Left lung (tissue), 10 donors: Measurements from ENCODE around the gene UNC93A. TPM values are rescaled to one million over a fixed set of nuclear protein-coding genes. Genes with fewer than 3 reads are reported as not detected.
A peak's percentile ranks its signal among the peaks of the same experiment; 100 is the strongest.
"Not testable (repeated sequence)": the region's sequence is repeated elsewhere in the genome, so short reads cannot be mapped to it uniquely, and the experiment has no call there.

ENCODE experiments used
- ATAC-seq: fragments of 200-7000 bp; cut with Tn5 transposase; one replicate; pipeline ENCODE4 v1.9.1; 2020; ENCODE audit warnings: moderate library complexity
- DNase-seq, 4 donors: peaks; one replicate each; pipeline ENCODE4 v3.0.0-alpha.2; 2013 to 2020
- H3K27ac ChIP-seq, 2 donors: fragments of 200-600 bp; sonication (generic) in 1 of 2; one replicate each; pipeline versions ENCODE4 v1.5.0 to v1.8.0; 2020 to 2021
- H3K27me3 ChIP-seq, 2 donors: fragments of 200-600 bp; sonication (generic) in 1 of 2; one replicate each; pipeline versions ENCODE4 v1.5.0 to v1.8.0; 2020 to 2021
- H3K36me3 ChIP-seq, 2 donors: fragments of 200-600 bp; sonication (generic) in 1 of 2; one replicate each; pipeline versions ENCODE4 v1.5.0 to v1.8.0; 2020 to 2021
- H3K4me1 ChIP-seq, 2 donors: fragments of 200-600 bp; one replicate each; pipeline ENCODE4 v1.8.0; 2021
- H3K4me3 ChIP-seq, 2 donors: fragments of 200-600 bp; sonication (generic) in 1 of 2; one replicate each; pipeline versions ENCODE4 v1.5.0 to v1.8.0; 2020 to 2021; ENCODE audit warnings: mild to moderate bottlenecking in 1 of 2
- H3K9me3 ChIP-seq, 2 donors: fragments of 200-600 bp; sonication (generic) in 1 of 2; one replicate each; pipeline versions ENCODE4 v1.5.0 to v1.8.0; 2020 to 2021
- CTCF ChIP-seq, 2 donors: fragments of 200-600 bp; sonication (generic) in 1 of 2; IDR thresholded peaks; one replicate each; pipeline versions ENCODE4 v1.5.0 to v1.8.0; 2021; ENCODE audit warnings: antibody characterized with exemption in 2 of 2
- intact Hi-C, 2 donors: fragments of 100-400 bp; cut with DNase I; formaldehyde crosslinking; loops; one replicate each; pipeline versions ENCODE4 v1.11.2 to v1.14.2; 2022
- polyA plus RNA-seq, 6 donors: library from polyadenylated mRNA; unstranded; fragments of 120-200 nt; gene quantifications; one replicate each; pipeline ENCODE4 v1.2.1, GENCODE V29; 2013; ENCODE audit not compliant: insufficient read length in 6 of 6
- total RNA-seq, 2 donors: library from RNA; stranded (reverse); fragmentation: NEBNext Ultra II Directional; extraction: Animal tissue kit (Norgen Biotek cat#: 25700); gene quantifications; one replicate each; pipeline ENCODE4 v1.2.1, GENCODE V29; 2021
- donor health status: DM: no; HTN: yes; CAD: no.
- donor health status: DM: no; HTN: no; CAD: no.

UNC93A gene
- total and polyA plus RNA-seq, 8 donors = 0.21 TPM; not detected in 7

DNA sequence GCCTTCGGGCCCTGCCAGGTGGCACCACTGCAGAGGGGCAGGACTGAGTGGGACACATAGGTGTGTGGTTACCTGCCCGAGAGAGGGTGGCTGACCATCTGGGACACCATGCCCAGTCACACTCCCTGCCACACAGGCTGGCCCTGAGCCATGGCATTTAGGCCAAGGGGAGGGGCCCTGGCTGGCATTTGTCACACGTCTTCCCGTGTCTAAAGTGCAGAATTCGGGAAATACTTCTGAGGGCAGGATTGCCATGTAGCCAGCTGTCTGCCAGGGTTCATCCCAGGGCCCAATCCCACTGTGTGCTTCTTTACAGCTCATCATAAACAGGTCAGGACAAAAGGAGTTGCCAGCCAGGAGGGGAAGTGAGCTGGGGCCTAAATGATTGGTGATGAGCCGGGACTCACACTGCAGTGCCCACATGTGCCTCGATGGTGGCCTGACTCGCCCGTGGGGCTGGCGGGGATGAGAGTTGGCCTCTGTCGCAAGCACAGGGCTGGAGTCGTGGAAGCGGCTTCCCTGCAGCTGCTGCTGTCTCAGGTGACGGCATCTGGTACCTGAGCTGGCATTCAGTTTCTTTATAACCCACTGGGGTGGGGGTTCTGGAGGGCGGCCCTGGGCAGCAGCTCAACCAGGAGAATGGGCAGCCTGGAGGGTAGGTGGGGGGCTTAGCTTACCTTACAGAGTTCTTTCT lies 5.9 kb upstream of the UNC93A start:
- peak; percentile 9 for ATAC-seq
- Histone ChIP-seq H3K9me3 (no peaks in the 10 kb centered on the region), H3K27me3 (no peaks in the 10 kb centered on the region), H3K4me3 (no peak overlapping the region), H3K36me3 (no peaks in the 10 kb centered on the region), H3K27ac (no peak overlapping the region), H3K4me1 (no peaks in the 10 kb centered on the region)
- TF ChIP-seq CTCF (IDR thresholded peaks at IDR 0.05) = no peak
- intact Hi-C loops = no loop called here
- DNase-seq = no peak

DNA sequence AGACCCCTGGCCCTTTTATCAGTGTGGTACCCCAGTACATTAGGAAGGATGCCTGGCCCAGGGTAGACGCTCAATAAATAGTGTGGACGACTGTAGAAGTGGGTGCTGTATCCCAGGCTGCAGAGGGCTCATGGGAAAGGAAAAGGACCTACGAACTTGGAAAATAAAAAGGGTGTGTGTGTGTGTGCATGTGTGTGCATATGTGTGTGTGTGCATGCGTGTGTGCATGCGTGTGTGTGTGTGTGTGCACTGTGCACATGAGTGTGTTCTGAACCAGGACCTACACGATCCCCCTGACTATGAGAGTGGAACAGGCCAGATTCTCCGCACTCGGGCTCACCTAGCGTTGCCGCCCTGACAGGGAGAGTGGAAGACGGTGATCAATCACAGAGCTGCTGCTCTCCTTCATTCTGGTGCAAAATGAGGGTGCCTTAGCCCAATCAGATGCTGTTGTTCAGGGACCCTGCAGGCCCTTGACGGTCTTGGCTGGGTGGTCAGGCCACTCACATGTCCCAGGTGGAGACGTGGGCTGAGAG lies 3.5 kb upstream of the UNC93A start:
- H3K4me3 ChIP-seq = no peak overlapping the region
- no peaks in the 10 kb centered on the region for H3K36me3 ChIP-seq
- TF ChIP-seq CTCF (IDR thresholded peaks at IDR 0.05) = no peak
- DNase-seq (no peak), ATAC-seq (no peak)
- intact Hi-C loops = no loop called here
- no peaks in the 10 kb centered on the region for H3K4me1 ChIP-seq
- H3K9me3 ChIP-seq = no peaks in the 10 kb centered on the region
- no peak overlapping the region for H3K27ac ChIP-seq
- H3K27me3 ChIP-seq = no peaks in the 10 kb centered on the region

- intact Hi-C loops, H3K4me3 ChIP-seq, H3K27ac ChIP-seq, H3K36me3 ChIP-seq, H3K4me1 ChIP-seq, H3K27me3 ChIP-seq, H3K9me3 ChIP-seq: not testable (repeated sequence)
- ATAC-seq (peak; percentile 94), DNase-seq (peak in 2 of 4 donors; percentile 17 to 32)
- peak; percentile 57 to 59 for TF ChIP-seq CTCF (IDR thresholded peaks at IDR 0.05)
These were observed 2.4 kb upstream of the UNC93A start for GRCh38 chr6:167288591-167289225.

DNA sequence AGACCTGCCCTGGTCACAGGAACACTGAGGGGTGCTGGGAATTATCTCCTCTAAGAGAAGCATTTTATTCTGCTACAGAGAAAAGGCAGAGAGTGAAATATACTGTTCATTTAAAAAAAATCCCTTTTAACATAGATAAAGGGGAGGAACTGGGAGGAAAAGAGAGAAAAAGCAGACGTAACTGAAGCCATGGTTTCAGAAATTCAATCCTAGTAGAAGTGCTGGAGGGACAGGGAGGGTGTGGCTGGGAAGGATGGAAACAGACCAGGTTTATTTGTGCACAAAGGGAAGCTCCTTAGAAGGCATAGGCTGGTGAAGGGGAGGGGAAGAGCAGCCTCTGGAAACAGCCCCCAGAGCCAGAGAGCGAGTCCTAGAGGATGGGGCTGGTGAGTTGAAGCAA lies 1.8 kb upstream of the UNC93A start:
- intact Hi-C loops, H3K4me3 ChIP-seq, ATAC-seq, H3K27me3 ChIP-seq, H3K4me1 ChIP-seq, DNase-seq, H3K36me3 ChIP-seq, H3K27ac ChIP-seq, H3K9me3 ChIP-seq: not testable (repeated sequence)

DNA sequence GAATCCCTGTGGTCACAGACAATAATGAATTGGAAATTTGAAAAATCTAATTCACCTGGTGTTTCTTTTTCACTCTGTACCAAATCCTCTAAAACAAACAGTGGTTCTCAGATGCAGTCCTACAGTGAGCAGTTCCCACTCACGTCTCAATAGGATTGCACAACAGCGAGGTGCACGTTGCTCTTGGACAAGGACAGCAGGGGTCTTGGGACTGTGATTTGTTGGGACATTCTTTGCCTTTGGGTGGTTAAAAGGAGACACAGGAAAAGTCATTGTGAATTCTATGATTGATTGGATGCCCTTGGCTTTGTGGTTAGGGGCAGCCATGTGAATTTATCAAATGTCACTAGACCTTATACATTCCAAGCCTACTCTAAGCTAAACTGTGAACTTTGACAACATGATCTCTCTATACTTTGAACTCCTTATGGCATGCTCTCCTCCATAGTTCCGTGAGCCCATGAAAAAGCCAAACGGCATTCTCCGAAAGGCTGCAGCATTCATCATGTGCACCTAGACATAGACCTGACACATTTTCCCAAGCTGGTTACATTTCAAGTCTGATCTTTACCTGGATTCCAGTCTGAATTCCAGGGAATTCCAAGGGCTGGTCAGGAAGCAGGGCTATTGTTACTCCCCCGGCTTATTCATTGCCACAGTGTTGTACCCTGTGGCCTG lies 647 bp downstream of the UNC93A start:
- DNase-seq (no peak), ATAC-seq (no peak)
- intact Hi-C loops = no loop called here
- Histone ChIP-seq H3K9me3 (no peaks in the 10 kb centered on the region), H3K4me3 (no peak overlapping the region), H3K27me3 (no peaks in the 10 kb centered on the region), H3K36me3 (no peaks in the 10 kb centered on the region), H3K27ac (no peak overlapping the region), H3K4me1 (no peaks in the 10 kb centered on the region)
- TF ChIP-seq CTCF (IDR thresholded peaks at IDR 0.05) = no peak
